ENCODE data around the gene GLCE. TPM values are rescaled to one million over a fixed set of nuclear protein-coding genes. Genes with fewer than 3 reads are reported as not detected.
"Not testable (repeated sequence)": the region's sequence is repeated elsewhere in the genome, so short reads cannot be mapped to it uniquely, and the experiment has no call there.

GLCE gene
- total and polyA plus RNA-seq, 5 experiments from 2014 or later: 5.2 to 8.3 (median 5.8) TPM

DNA sequence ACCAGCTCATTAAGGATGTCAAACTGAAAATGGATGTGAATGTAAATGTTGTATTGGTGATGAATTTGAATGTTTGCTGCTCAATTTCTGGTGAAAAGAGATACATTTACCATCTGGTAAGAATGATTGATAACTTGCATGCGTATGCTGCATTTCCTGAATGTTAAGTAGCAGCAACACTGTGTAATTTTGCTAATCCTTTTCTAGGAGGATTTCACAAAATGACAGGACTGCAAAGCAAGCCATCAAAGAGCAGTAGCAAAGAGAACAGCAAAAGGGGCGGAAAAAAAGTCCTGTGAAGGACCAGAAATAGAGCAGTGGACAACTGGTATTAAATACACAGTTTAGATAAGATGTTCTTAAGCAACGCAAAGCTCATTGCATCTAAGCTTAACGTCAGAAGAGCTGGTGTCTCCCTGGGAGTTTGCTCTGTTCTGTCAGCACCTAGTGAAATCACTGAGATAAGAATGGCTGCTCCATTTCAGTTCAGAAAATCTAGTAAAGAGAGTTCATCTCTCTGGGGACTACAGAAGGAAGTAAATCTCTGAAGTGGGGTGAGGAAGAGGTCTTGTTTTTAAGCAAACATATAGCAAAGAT is 114.7 kb downstream of the GLCE start:
- no peak overlapping the region for H3K27ac Mint-ChIP-seq
- no peaks in the 10 kb centered on the region for H3K36me3 Mint-ChIP-seq
- DNase-seq (no peak), ATAC-seq (no peak)
- H3K9me3 Mint-ChIP-seq: no peaks in the 10 kb centered on the region
- H3K27me3 Mint-ChIP-seq: peaks cover 0 to 11% (median 0%) of the 10 kb centered on the region in 5 donors
- no peaks in the 10 kb centered on the region for H3K4me1 Mint-ChIP-seq
- H3K4me3 Mint-ChIP-seq: no peak overlapping the region
- POLR2A ChIA-PET: no interaction called here

DNA sequence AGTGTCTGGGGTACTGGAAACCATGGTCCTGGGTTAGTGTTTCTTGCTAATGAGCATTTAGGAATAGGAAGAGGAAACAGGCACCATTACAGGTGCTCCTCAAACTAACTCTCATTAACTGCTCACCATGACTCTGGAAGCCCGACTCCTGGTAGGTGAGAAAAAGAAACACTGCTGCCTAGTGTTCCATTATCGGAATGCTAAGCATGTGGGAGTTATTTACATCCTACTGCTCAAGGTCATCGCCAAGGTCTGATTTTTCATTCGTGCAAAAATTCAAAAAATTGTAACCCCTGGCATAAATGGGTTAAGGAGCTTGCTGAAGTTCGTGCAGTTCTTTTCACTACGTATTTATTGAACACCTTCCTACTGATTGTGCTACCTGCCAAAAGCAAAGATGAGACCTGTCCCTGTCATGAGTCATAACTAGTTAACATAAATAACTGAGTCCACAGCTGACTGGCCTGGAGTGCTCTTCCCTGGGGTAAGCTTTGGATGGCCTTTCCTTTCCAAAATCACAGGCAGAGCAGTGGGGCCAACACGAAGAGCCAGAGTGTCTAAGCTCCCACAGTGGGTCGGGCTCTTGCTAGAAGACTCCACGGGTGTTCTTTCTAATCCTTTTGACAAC is 115.6 kb downstream of the GLCE start:
- POLR2A ChIA-PET: no interaction called here
- Mint-ChIP-seq H3K27ac (no peak overlapping the region), H3K36me3 (no peaks in the 10 kb centered on the region), H3K4me3 (no peak overlapping the region), H3K27me3 (peaks cover 0 to 11% (median 0%) of the 10 kb centered on the region in 5 donors), H3K4me1 (no peaks in the 10 kb centered on the region), H3K9me3 (no peaks in the 10 kb centered on the region)
- no peak for DNase-seq
- no peak for ATAC-seq

DNA sequence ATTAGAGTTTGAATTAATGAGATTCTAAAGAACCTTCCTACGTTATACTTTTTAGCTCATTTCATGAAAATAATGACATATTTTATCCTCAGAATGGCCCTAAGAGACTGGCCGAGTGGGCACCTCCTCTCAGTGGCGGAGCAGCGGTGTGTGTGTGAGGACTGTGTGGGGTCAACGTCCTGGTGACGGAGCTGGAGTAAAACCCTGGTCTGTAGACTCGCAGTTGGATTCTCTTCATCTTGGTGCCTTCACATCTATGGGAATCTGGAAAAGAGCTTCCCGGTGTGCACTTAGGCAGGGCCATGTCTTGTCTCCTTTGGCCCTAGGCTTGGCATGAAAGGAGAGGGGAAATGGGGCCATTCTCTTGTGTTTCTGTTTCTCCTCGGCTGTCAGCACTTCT is 116.9 kb downstream of the GLCE start:
- POLR2A ChIA-PET: no interaction called here
- Mint-ChIP-seq H3K27ac (no peak overlapping the region), H3K4me3 (no peak overlapping the region), H3K27me3 (peaks cover 0 to 14% (median 1%) of the 10 kb centered on the region in 5 donors), H3K36me3 (no peaks in the 10 kb centered on the region), H3K4me1 (no peaks in the 10 kb centered on the region), H3K9me3 (no peaks in the 10 kb centered on the region)
- DNase-seq: no peak
- no peak for ATAC-seq

DNA sequence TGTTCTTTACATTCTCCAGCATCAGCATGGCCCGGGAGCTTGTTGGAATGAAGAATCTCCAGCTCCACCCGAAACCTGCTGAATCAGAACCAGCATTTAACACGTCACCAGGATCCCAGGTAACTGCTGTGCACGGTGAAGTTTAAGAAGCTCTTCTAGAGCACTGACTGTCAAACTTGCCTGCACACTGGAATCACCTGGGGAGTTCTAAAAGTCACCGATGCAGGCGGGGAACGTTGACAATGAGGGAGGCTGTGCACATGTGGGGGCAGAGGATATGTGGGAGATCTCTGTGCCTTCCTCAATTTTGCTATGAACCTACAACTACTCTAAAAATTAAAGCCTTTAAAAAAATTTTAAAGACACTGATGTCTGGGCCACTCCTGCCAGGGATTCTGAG is 119.2 kb downstream of the GLCE start:
- peaks cover 0 to 14% (median 4%) of the 10 kb centered on the region in 5 donors for H3K27me3 Mint-ChIP-seq
- no peak for ATAC-seq
- H3K4me1 Mint-ChIP-seq: no peaks in the 10 kb centered on the region
- POLR2A ChIA-PET: no interaction called here
- no peaks in the 10 kb centered on the region for H3K9me3 Mint-ChIP-seq
- H3K4me3 Mint-ChIP-seq: no peak overlapping the region
- DNase-seq: no peak
- H3K36me3 Mint-ChIP-seq: no peaks in the 10 kb centered on the region
- no peak overlapping the region for H3K27ac Mint-ChIP-seq

DNA sequence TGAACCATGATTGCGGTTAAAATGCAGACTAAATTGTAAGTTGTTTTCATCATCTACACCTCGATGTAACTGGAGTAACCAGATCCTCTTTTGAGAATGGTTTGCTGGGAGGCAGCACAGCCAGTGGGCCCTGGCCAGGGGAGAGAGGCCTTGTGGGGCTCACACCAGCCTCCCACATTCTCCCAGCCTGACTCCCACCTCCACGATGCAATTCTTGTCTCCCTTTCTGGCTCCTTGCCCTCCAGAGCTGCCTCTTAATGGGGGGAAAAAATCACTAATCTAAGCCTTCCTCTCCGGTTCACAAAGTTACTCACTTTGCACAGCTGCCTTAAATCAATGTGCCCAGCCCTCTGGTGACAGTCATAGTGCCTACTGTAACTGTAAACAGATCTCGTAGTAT is 120.3 kb downstream of the GLCE start:
- Mint-ChIP-seq H3K9me3 (no peaks in the 10 kb centered on the region), H3K27ac (no peak overlapping the region), H3K4me1 (no peaks in the 10 kb centered on the region), H3K36me3 (no peaks in the 10 kb centered on the region), H3K4me3 (no peak overlapping the region), H3K27me3 (peaks cover 0 to 14% (median 4%) of the 10 kb centered on the region in 5 donors)
- no peak for DNase-seq
- POLR2A ChIA-PET: no interaction called here
- ATAC-seq: no peak

GRCh38 chr15:69282104-69282743 is 121.8 kb downstream of the GLCE start:
- DNase-seq (no peak), ATAC-seq (no peak)
- Mint-ChIP-seq H3K27me3 (peaks cover 0 to 14% (median 4%) of the 10 kb centered on the region in 5 donors), H3K4me1 (no peaks in the 10 kb centered on the region), H3K4me3 (no peak overlapping the region), H3K27ac (no peak overlapping the region), H3K9me3 (no peaks in the 10 kb centered on the region), H3K36me3 (no peaks in the 10 kb centered on the region)
- POLR2A ChIA-PET: interaction anchor here (0.6 kb wide), 1 partner anchor 176 kb away, joined by 4 read pairs; no protein-coding TSS in a partner anchor

GRCh38 chr15:69285834-69286233 is 125.4 kb downstream of the GLCE start:
- peaks cover 0 to 4% (median 4%) of the 10 kb centered on the region in 5 donors for H3K27me3 Mint-ChIP-seq
- POLR2A ChIA-PET: interaction anchor here (0.7 kb wide), 1 partner anchor 210 kb away, joined by 3 read pairs; no protein-coding TSS in a partner anchor
- H3K4me3 Mint-ChIP-seq: no peak overlapping the region
- H3K4me1 Mint-ChIP-seq: no peaks in the 10 kb centered on the region
- H3K9me3 Mint-ChIP-seq: no peaks in the 10 kb centered on the region
- H3K27ac Mint-ChIP-seq: peak overlapping the region in 1 of 10 donors; percentile 3
- DNase-seq: no peak
- no peak for ATAC-seq
- H3K36me3 Mint-ChIP-seq: no peaks in the 10 kb centered on the region

DNA sequence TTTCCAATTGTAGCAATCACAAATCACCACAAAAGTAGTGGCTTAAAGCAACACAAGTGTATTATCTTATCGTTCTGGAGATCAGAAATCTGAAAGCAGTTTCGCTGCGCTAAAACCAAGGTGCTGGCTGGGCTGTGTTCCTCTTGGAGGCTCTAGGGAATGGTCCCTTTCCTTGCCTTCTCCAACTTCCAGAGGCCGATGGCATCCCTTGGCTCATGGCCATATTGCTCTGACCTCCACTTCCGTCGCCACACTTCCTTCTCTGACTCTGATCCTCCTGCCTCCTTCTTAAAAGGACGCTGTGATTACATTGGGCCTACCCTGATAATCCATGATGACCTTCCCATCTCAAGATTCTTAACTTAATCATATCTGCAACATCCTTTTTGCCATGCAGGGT is 127.6 kb downstream of the GLCE start:
- H3K4me1 Mint-ChIP-seq: no peaks in the 10 kb centered on the region
- ATAC-seq: no peak
- POLR2A ChIA-PET: no interaction called here
- H3K4me3 Mint-ChIP-seq: no peak overlapping the region
- DNase-seq: no peak
- no peaks in the 10 kb centered on the region for H3K36me3 Mint-ChIP-seq
- peaks cover 0 to 4% (median 2%) of the 10 kb centered on the region in 5 donors for H3K27me3 Mint-ChIP-seq
- H3K9me3 Mint-ChIP-seq: no peaks in the 10 kb centered on the region
- H3K27ac Mint-ChIP-seq: no peak overlapping the region

DNA sequence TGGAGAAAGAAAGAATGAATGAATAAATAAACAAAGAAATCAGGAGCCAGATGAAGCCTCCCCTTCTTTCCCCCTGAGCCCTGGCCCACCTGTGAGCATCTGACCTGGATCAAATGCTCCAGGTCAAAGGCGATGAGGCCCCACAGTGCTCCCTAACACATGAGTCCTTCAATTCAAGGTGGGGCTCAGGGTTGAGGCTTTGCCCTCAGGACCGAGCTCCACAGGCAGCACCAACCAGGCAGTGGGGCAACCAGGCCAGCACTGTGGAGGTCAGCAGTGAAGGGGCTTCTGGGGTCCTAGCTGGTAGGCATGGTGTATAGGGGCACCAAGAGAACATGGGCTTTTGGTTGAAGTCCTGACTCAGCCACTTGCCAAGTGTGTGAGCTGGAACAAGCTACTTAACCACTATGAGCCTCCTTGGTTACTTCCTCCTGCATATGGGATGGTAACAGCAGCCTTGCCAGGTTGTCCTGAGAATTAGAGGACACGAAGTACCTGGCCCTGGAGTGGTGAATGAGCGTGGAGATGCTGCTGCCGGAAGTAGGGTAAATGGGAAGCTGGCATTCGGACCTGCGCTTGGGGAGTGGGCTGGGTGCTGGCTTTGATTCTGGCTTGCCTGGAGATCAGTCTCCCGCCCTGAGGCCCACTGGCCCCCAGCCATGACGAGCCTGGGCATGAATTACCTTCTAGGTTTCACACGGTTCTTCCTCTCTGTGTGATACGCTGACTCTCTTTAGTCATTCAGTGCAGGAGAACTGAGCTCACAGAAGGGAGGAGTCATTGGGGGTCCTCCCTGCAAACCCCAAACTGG is 128.3 kb downstream of the GLCE start:
- Mint-ChIP-seq H3K4me3 (no peak overlapping the region), H3K27ac (no peak overlapping the region), H3K4me1 (no peaks in the 10 kb centered on the region), H3K36me3 (no peaks in the 10 kb centered on the region), H3K9me3 (no peaks in the 10 kb centered on the region), H3K27me3 (peaks cover 0 to 4% (median 2%) of the 10 kb centered on the region in 5 donors)
- POLR2A ChIA-PET: no interaction called here
- no peak for ATAC-seq
- DNase-seq: no peak

DNA sequence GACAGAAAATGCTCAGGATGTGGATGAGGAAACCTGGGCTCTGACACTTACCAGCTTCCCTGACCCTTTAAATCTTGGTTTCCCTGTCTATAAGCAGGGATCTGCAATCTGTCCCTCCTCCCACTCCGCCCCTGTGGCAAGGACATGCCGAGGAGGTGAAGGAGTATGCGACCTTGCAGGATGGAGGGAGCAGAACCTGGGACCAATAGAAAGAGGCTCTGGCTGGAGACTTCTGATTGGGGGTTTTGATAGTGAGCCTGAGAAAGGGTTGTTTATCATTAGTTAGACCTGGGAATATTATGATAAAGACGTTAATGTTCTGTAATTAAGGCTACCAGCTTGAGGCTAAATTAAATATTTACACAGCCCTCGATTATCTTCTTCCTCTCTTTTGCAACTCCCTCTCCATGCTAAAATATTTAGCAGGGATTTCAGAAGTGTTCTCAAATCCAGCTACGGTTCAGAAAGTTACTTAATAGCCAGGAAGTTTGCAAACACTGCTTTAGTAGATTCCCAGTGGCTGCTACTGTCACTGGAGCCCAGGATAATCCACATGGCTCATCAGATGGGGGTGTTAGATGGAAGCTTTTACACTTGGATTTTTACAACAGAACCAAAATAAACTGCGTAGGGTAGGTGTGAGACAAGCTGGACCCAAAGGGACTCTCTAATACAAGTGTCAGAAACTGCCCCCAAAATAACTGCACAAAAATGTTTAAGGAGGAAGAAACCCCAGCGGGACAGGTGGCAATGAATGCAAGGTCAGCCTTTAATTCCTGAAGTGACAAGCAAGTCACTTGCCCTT is 129.1 kb downstream of the GLCE start:
- ATAC-seq: no peak
- no peaks in the 10 kb centered on the region for H3K4me1 Mint-ChIP-seq
- peaks cover 0 to 7% (median 2%) of the 10 kb centered on the region in 5 donors for H3K27me3 Mint-ChIP-seq
- no peak overlapping the region for H3K4me3 Mint-ChIP-seq
- no peaks in the 10 kb centered on the region for H3K9me3 Mint-ChIP-seq
- no peak overlapping the region for H3K27ac Mint-ChIP-seq
- no peaks in the 10 kb centered on the region for H3K36me3 Mint-ChIP-seq
- POLR2A ChIA-PET: no interaction called here
- no peak for DNase-seq

GRCh38 chr15:69290346-69291164 is 130.1 kb downstream of the GLCE start:
- Mint-ChIP-seq H3K27ac (no peak overlapping the region), H3K4me1 (no peaks in the 10 kb centered on the region), H3K9me3 (no peaks in the 10 kb centered on the region), H3K4me3 (no peak overlapping the region), H3K27me3 (peaks cover 3 to 14% (median 8%) of the 10 kb centered on the region in 5 donors), H3K36me3 (no peaks in the 10 kb centered on the region)
- DNase-seq (no peak), ATAC-seq (no peak)
- POLR2A ChIA-PET: no interaction called here

DNA sequence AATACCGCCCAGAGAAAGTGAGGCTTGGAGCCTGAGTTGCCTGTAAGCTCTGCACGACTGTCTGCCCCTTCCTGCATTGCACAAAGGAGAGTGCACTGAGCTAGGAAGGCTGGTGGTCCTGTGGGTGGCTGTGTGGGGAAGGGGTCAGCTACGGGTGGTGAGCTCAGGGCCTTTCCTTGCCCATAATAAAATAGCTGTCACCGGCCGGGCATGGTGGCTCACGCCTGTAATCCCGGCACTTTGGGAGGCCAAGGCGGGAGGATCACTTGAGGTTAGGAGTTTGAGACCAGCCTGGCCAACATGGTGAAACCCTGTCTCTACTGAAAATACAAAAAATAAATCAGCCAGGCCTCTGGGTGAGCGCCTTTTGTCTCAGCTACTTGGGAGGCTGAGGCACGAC is 131.2 kb downstream of the GLCE start:
- peaks cover 9 to 18% (median 14%) of the 10 kb centered on the region in 5 donors for H3K27me3 Mint-ChIP-seq
- not testable (repeated sequence) for H3K9me3 Mint-ChIP-seq, H3K4me3 Mint-ChIP-seq

More for the DNA sequence above, 131.2 kb downstream of the GLCE start:
- H3K4me1 Mint-ChIP-seq, H3K27ac Mint-ChIP-seq, H3K36me3 Mint-ChIP-seq, POLR2A ChIA-PET, ATAC-seq, DNase-seq: not testable (repeated sequence)
